Uterus (tissue), 4 donors: ENCODE data around the gene SLC22A2. TPM values are rescaled to one million over a fixed set of nuclear protein-coding genes. Genes with fewer than 3 reads are reported as not detected.

Source experiments
- DNase-seq, 2 donors: peaks; one replicate each; pipeline ENCODE4 v3.0.0-alpha.2; 2019 to 2020
- H3K27ac ChIP-seq, 2 donors: fragments of 200-600 bp; sonication (generic); 1 replicate in 1 of 2; 2 replicates in 1 of 2; pipeline ENCODE4 v1.5.1; 2016 to 2018
- H3K27me3 ChIP-seq, 2 donors: fragments of 200-600 bp; sonication (generic); one replicate each; pipeline ENCODE4 v1.5.1; 2018 to 2019; ENCODE audit warnings: control low read depth in 1 of 2
- H3K36me3 ChIP-seq, 2 donors: fragments of 200-600 bp; sonication (generic); one replicate each; pipeline ENCODE4 v1.5.1; 2019; ENCODE audit warnings: control low read depth in 1 of 2
- H3K4me1 ChIP-seq, 2 donors: fragments of 200-600 bp; sonication (generic); one replicate each; pipeline ENCODE4 v1.5.1; 2018 to 2019; ENCODE audit warnings: control low read depth in 1 of 2
- H3K4me3 ChIP-seq, 2 donors: fragments of 200-600 bp; sonication (generic); 1 replicate in 1 of 2; 2 replicates in 1 of 2; pipeline ENCODE4 v1.5.1; 2018 to 2019; ENCODE audit warnings: mild to moderate bottlenecking in 1 of 2
- H3K9me3 ChIP-seq, 2 donors: fragments of 200-600 bp; sonication (generic); one replicate each; pipeline ENCODE4 v1.5.1; 2019; ENCODE audit warnings: control low read depth in 1 of 2
- CTCF ChIP-seq, 4 experiments: fragments of 200-600 bp in 2 of 4; fragments of 450-650 bp in 2 of 4; sonication (generic) in 2 of 4; IDR thresholded peaks; one replicate each; pipeline ENCODE4 v1.5.1; 2016 to 2019; ENCODE audit warnings: antibody characterized with exemption in 4 of 4, mild to moderate bottlenecking in 2 of 4, moderate library complexity in 1 of 4
- POLR2A ChIP-seq, 2 donors: fragments of 450-650 bp; IDR thresholded peaks; one replicate each; pipeline ENCODE4 v1.6.1; 2016; ENCODE audit warnings: antibody characterized with exemption in 2 of 2, mild to moderate bottlenecking in 1 of 2, moderate library complexity in 1 of 2
- intact Hi-C: fragments of 100-400 bp; cut with DNase I; formaldehyde crosslinking; loops from one replicate; pipeline ENCODE4 v1.15.1; 2023; ENCODE audit warnings: low total_unique reads
- total RNA-seq, 4 donors: library from RNA; depleted of rRNA in 3 of 4; stranded (reverse); fragments of >200 nt in 3 of 4; gene quantifications; one replicate each; pipeline versions ENCODE4 v1.1.0 to v1.2.4, GENCODE V29; 2014 to 2023
- donor health status: DM: yes; HTN: yes; CAD: no.

The SLC22A2 gene
- total RNA-seq, 4 donors from 2014 or later: 0.21 TPM; not detected in 3

- DNase-seq: no peak
- intact Hi-C loops: no loop called here
- no peak for TF ChIP-seq POLR2A (IDR thresholded peaks at IDR 0.05)
- TF ChIP-seq CTCF (IDR thresholded peaks at IDR 0.05): no peak
Observed at GRCh38 chr6:160285541-160286105, 27.0 kb upstream of the SLC22A2 start.

GRCh38 chr6:160284575-160284974 lies 26.0 kb upstream of the SLC22A2 start:
- Histone ChIP-seq H3K27me3 (no peaks in the 10 kb centered on the region), H3K4me3 (no peak overlapping the region), H3K9me3 (no peaks in the 10 kb centered on the region), H3K36me3 (peaks cover 0 to 2% of the 10 kb centered on the region in 2 donors), H3K27ac (no peak overlapping the region), H3K4me1 (no peaks in the 10 kb centered on the region)
- DNase-seq: no peak
- no peak for TF ChIP-seq CTCF (IDR thresholded peaks at IDR 0.05)
- no peak for TF ChIP-seq POLR2A (IDR thresholded peaks at IDR 0.05)
- intact Hi-C loops: no loop called here

More at GRCh38 chr6:160285541-160286105, 27.0 kb upstream of the SLC22A2 start:
- no peaks in the 10 kb centered on the region for H3K4me1 ChIP-seq
- peaks cover 0 to 2% of the 10 kb centered on the region in 2 donors for H3K36me3 ChIP-seq
- no peaks in the 10 kb centered on the region for H3K27me3 ChIP-seq
- H3K27ac ChIP-seq: no peak overlapping the region
- no peaks in the 10 kb centered on the region for H3K9me3 ChIP-seq
- no peak overlapping the region for H3K4me3 ChIP-seq

- DNase-seq: no peak
- no peaks in the 10 kb centered on the region for H3K4me1 ChIP-seq
- TF ChIP-seq POLR2A (IDR thresholded peaks at IDR 0.05): no peak
- no peak for TF ChIP-seq CTCF (IDR thresholded peaks at IDR 0.05)
- H3K27me3 ChIP-seq: no peaks in the 10 kb centered on the region
- H3K36me3 ChIP-seq: peaks cover 0 to 2% of the 10 kb centered on the region in 2 donors
- no peak overlapping the region for H3K27ac ChIP-seq
- H3K9me3 ChIP-seq: no peaks in the 10 kb centered on the region
- intact Hi-C loops: no loop called here
- H3K4me3 ChIP-seq: no peak overlapping the region
Observed at GRCh38 chr6:160282444-160282843, 23.8 kb upstream of the SLC22A2 start.

GRCh38 chr6:160279850-160280249 lies 21.2 kb upstream of the SLC22A2 start:
- Histone ChIP-seq H3K36me3 (peaks cover 0 to 2% of the 10 kb centered on the region in 2 donors), H3K27ac (no peak overlapping the region), H3K4me3 (no peak overlapping the region), H3K4me1 (no peaks in the 10 kb centered on the region), H3K27me3 (no peaks in the 10 kb centered on the region), H3K9me3 (no peaks in the 10 kb centered on the region)
- intact Hi-C loops: no loop called here
- no peak for TF ChIP-seq POLR2A (IDR thresholded peaks at IDR 0.05)
- TF ChIP-seq CTCF (IDR thresholded peaks at IDR 0.05): no peak
- DNase-seq: no peak

- Histone ChIP-seq H3K27ac (no peak overlapping the region), H3K4me1 (no peaks in the 10 kb centered on the region), H3K36me3 (peaks cover 0 to 2% of the 10 kb centered on the region in 2 donors), H3K4me3 (no peak overlapping the region), H3K27me3 (no peaks in the 10 kb centered on the region), H3K9me3 (no peaks in the 10 kb centered on the region)
- no peak for DNase-seq
- TF ChIP-seq POLR2A (IDR thresholded peaks at IDR 0.05): no peak
- no peak for TF ChIP-seq CTCF (IDR thresholded peaks at IDR 0.05)
- intact Hi-C loops: no loop called here
Observed at GRCh38 chr6:160278786-160279310, 20.2 kb upstream of the SLC22A2 start.
